ENCODE measurements around the gene LIN7B. TPM values are rescaled to one million over a fixed set of nuclear protein-coding genes. Genes with fewer than 3 reads are reported as not detected.

Gene LIN7B
- polyA plus RNA-seq, 1 of the 3 experiments (the other 2 are of a cell fraction), result 20.8 TPM

- Histone ChIP-seq H2AFZ (ENCODE audit: low read depth) (peak within 1 kb of the TSS; percentile 45; the same call in 1 of the 2 replicates), H3K9ac (peak within 1 kb of the TSS; percentile 93), H3K27ac (ENCODE audit: low read depth in 2 of 2, low read length in 1 of 2) (peak within 1 kb of the TSS; percentile 31 to 56; a peak in 2 of 4 replicates), H3K4me3 (ENCODE audit: low read depth in 2 of 2, low read length in 1 of 2) (peak within 1 kb of the TSS; percentile 77 to 88), H3K4me2 (peak within 1 kb of the TSS; percentile 81), H3K79me2 (ENCODE audit: insufficient read depth) (peaks cover 23% of the 10 kb centered on the region), H3K4me1 (ENCODE audit: control insufficient read depth in 1 of 2, insufficient read depth in 2 of 2, low read depth in 1 of 2, low read length in 1 of 2) (peaks cover 0 to 11% of the 10 kb centered on the region in 2 experiments; a peak in 1 of 4 replicates), H3F3A (replicated peaks; ENCODE audit: insufficient read depth) (peaks cover 3% of the 10 kb centered on the region), H4K20me1 (ENCODE audit: insufficient read depth) (peaks cover 3% of the 10 kb centered on the region; the same call in 1 of the 2 replicates), H3K27me3 (ENCODE audit: insufficient read depth) (no peaks in the 10 kb centered on the region), H3K9me3 (no peaks in the 10 kb centered on the region), H3K36me3 (replicated peaks in 1 of 2; ENCODE audit: control insufficient read depth in 1 of 2, insufficient read depth in 2 of 2, low read length in 1 of 2) (no peaks in the 10 kb centered on the region), H3K9me2 (no peaks in the 10 kb centered on the region)
- TF ChIP-seq TEAD4 (IDR thresholded peaks at IDR 0.05; ENCODE audit: borderline replicate concordance, insufficient read depth), result no peak
- TF ChIP-seq SIN3A (IDR thresholded peaks at IDR 0.05; ENCODE audit: borderline replicate concordance, low read depth, low read length), result peak; percentile 26; the same call in 1 of the 2 replicates
- no peak for TF ChIP-seq ZBTB33 (IDR thresholded peaks at IDR 0.05; ENCODE audit: borderline replicate concordance, low read depth)
- no peak for TF ChIP-seq RXRA (IDR thresholded peaks at IDR 0.05; ENCODE audit: borderline replicate concordance, low read depth)
- no peak for TF ChIP-seq SMC3 (IDR thresholded peaks at IDR 0.05; ENCODE audit: low read depth, low read length)
- TF ChIP-seq TAF1 (IDR thresholded peaks at IDR 0.05; ENCODE audit: borderline replicate concordance, low read depth, low read length), result peak; percentile 81
- no peak for TF ChIP-seq MAX (IDR thresholded peaks at IDR 0.05; ENCODE audit: low read depth)
- no peak for TF ChIP-seq RAD21 (IDR thresholded peaks at IDR 0.05; ENCODE audit: low read length)
- no peak for TF ChIP-seq EZH2phosphoT487 (IDR thresholded peaks at IDR 0.05; ENCODE audit: borderline replicate concordance, low read depth)
- TF ChIP-seq MEF2A (IDR thresholded peaks at IDR 0.05; ENCODE audit: borderline replicate concordance, low read depth), result no peak
- TF ChIP-seq GATA2 (CRISPR knock-in tag; IDR thresholded peaks at IDR 0.05), result no peak
- TF ChIP-seq JUND (IDR thresholded peaks at IDR 0.05), result no peak
- peak; percentile 60 for TF ChIP-seq MXI1 (IDR thresholded peaks at IDR 0.05; ENCODE audit: low read depth, low read length)
- TF ChIP-seq YY1 (IDR thresholded peaks at IDR 0.05; ENCODE audit: low read depth), result no peak
- no peak for TF ChIP-seq FOXJ3 (CRISPR knock-in tag; IDR thresholded peaks at IDR 0.05)
- TF ChIP-seq POLR2AphosphoS5 (IDR thresholded peaks at IDR 0.05; ENCODE audit: low read depth, low read length), result peak; percentile 89
- no peak for TF ChIP-seq IRF3 (IDR thresholded peaks at IDR 0.05; ENCODE audit: low read depth, low read length)
- DNase-seq, result peak; percentile 92
- POLR2A ChIA-PET, result no interaction called here
- CTCF ChIA-PET, result interaction anchor here (1.3 to 1.5 kb wide), 2 partner anchors 11 to 41 kb away, joined by 5 to 6 read pairs; no protein-coding TSS in a partner anchor
- WGBS (ENCODE audit: low lambda C conversion rate), result 2% methylated on average over 32 of the region's 41 CpGs
Observed at GRCh38 chr19:49157445-49158224, 43.5 kb downstream of the LIN7B start, which contains the start of gene TRPM4. Gene TRPM4, plus strand, starts transcription at chr19:49157792. Its CDS starts 75 bp downstream, at chr19:49157867.
